CD4-positive, alpha-beta T cell treated with Interleukin-21 for 1 hour (primary cell): ENCODE data around the gene COPE.
"Not testable (repeated sequence)": the region's sequence is repeated elsewhere in the genome, so short reads cannot be mapped to it uniquely, and the experiment has no call there.

Experiments used
- DNase-seq: peaks from one replicate; pipeline ENCODE4 v3.0.0-alpha.2; 2020

COPE gene

DNA sequence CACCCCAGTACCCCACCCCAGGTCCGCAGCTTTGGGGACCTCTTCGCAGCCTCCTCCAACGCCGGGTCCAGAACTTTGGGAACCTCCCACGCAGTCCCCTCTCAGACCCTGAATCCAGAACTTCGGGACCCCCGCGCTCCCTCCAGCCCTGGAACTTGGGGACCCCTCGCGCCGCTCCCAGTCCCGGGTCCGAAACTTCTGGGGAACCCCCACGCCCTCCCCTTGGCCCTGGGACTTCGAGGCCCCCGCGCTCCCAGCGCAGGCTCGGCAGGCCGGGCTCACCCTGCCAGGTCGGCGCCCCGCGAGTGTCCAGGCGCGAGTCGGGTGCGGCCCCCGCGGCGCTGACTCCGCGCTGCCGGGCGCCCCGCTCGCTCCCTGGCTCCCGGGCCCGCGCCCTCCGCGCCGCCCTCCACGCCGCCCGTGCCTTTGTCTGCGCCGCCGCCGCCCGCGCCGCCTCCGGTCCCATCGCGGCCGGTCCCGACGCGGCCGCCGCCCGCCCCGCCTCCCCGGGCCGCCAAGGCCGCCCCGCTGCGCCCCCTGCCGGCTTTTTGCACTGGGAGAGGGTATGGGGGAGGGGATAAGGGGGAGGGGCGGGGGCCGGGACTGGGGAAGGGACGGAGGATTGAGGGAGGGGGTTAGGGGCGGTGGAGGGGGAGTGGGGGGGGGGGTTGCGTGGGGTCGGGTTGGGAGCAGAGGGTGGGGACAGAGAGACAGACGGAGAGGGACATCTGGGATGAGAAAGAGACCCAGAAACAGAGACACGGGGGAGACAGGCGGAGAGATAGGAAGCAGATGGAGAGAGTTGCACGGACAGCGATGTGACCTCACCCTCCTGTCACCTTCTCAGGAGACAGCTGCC, 21.8 kb upstream of the COPE start, which contains the start of gene HOMER3:
Gene HOMER3 (minus strand): TSS at position 449 of the 859 bp plus-strand sequence. CDS start 2,235 bp downstream, outside the sequence.
- peak; percentile 78 for DNase-seq

GRCh38 chr19:18939922-18940768, 21.0 kb upstream of the COPE start:
- DNase-seq: no peak

- DNase-seq: no peak
Measured at GRCh38 chr19:18939163-18939562, 20.0 kb upstream of the COPE start.

GRCh38 chr19:18933297-18933696, 14.1 kb upstream of the COPE start:
- DNase-seq: no peak

DNA sequence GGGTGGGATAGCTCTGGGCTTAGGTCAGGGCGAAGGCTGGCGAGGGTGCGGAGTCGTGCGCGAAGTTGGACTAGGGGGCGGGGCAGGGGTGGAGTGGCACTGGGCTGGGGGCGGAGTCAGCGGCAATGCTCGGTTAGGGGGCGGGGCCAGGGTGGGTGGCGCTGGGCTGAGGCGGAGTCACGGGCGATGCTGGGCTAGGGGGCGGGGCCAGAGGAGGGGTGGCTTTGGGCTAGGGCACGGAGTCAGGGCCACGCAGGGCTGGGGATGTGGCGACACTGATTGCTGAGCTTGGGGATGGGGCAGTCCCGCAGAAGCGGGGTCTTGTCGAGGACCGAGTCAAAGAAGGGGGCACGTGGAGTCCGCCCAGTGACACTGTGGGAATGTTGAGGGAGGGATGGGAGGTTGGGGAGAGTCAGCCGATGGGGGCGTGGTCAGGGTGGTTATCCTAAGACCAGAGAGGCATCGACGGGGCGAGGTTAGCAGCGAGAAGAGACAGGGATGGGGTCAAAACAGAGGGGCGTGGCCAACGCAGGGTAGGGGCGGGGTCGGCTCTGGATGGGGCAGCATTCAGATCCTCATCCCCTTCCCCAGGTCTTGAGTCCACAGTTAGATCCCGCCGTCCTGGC, 13.1 kb upstream of the COPE start:
- peak; percentile 84 for DNase-seq

GRCh38 chr19:18931316-18932162, 12.4 kb upstream of the COPE start:
- DNase-seq: no peak

- DNase-seq: no peak
Measured at GRCh38 chr19:18929311-18929710, 10.1 kb upstream of the COPE start.

DNA sequence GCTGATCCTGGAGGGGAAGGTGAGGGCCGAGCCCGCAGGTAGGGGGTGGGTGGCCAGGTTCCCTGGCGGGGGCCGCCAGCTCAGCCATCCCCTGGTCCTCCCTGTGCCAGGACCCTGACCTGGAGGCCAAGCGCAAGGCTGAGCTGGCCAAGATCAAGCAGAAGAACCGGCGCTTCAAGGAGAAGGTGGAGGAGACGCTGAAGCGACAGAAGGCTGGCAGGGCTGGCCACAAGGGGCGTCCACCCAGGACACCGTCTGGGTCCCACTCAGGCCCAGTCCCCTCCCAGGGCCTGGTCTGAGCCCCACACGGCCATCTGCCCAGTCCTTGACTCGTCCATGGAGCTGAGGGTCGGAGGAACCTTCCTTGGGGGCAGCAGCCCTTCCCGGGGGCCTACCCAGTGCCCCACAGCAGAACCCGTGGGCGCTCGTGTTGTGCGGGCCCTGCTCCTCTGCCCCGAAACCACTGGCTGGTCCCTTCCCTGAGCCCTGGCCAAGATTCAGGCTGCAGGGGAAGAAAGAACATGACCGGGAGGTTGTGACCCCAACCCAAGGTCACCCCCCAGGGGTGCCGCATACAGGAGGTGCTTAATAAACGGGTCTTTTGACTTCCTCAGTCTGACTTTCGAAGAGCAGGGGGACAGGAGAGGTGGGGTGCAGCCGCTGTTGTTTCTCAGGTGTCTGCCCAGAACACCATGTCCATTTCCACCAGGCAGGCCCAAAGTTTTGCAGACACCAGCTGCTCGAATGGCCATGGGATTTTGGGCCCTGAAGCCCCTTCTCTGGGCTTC, 9.0 kb upstream of the COPE start:
- no peak for DNase-seq

DNA sequence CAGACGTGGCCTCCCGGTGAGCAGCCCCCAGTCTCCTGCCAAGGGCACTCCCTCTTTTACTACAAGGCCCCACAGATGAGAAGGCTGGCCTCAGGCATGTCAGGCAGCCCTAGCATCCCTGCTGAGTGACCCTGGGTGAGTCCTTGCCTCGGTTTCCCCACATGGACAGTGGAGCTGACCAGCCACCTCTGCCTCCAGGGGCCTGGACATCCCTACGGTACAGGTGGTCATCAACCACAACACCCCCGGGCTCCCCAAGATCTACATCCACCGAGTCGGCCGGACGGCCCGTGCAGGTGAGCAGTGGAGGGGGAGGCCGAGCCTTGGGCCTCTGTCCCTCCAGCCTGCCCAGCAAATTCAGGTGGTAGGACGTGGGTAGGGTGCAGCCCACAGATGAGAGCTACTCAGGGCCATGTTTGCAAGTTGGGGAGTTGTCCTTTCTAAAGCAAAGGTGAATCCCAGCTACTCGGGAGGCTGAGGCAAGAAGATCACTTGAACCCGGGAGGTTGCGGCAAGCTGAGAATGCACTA, 5.6 kb upstream of the COPE start:
- no peak for DNase-seq

GRCh38 chr19:18922228-18922985, 3.2 kb upstream of the COPE start:
- no peak for DNase-seq

DNA sequence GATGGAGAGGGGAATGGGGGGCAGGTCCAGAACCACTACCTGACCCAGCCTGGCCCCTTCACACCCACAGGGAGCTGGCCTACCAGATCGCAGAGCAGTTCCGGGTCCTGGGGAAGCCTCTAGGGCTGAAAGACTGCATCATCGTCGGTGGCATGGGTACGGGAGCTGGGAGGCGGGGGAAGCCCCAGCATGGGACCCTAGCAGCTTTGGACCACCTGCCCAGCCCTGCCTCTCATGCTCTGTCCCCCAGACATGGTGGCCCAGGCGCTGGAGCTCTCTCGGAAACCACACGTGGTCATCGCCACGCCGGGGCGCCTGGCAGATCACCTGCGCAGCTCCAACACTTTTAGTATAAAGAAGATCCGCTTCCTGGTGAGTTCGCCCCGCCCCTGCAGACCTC, 2.4 kb upstream of the COPE start:
- no peak for DNase-seq

DNA sequence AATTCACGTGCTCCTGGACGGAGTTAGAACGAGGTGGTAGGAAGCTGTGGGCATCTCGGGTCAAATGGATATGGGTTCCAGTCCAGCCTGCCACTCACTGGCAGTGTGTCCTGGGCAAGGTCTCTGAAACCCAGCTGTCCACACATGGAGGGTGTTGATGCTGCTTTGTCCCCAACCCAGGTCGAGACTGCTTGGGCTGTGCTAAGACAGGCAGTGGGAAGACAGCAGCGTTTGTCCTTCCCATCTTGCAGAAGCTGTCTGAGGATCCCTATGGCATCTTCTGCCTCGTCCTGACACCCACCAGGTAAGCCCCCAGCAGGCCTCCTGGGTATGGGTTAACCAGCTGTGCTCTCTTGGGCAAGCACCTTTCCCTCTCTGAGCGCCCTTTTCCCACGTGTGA, 1.2 kb upstream of the COPE start:
- DNase-seq: no peak

DNA sequence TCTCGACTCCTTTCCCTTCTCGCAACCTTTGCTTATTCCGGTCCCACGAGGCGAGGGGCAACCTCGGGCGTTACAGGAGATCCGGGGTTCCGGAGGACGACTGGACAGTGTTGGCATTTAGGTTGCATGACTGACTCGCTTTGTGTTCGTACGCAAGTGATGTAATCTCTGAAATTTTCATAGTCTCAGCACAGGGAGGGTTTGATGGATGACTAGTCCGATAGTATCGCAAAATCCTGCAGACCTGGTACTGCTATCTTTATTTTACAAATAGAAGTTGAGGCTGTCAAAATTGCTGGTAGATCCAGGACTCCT, 670 bp upstream of the COPE start:
- DNase-seq: no peak

DNA sequence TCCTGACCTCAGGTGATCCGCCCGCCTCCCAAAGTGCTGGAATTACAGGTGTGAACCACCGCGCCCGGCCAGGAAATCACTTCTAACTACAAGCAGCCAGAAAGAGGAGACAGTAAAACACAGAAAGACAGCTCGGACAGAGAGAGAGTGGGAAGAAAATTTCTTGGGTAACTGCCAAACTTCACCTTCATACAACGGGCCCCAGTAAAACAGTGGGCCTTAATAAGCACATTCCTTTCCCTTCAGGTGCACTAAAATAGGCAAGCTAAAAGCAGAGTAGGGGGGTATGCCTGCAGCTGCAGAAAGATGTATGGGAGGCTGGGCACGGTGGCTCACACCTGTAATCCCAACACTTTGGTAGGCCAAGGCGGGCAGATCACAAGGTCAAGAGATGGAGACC, 1.6 kb downstream of the COPE start:
- not testable (repeated sequence) for DNase-seq

DNA sequence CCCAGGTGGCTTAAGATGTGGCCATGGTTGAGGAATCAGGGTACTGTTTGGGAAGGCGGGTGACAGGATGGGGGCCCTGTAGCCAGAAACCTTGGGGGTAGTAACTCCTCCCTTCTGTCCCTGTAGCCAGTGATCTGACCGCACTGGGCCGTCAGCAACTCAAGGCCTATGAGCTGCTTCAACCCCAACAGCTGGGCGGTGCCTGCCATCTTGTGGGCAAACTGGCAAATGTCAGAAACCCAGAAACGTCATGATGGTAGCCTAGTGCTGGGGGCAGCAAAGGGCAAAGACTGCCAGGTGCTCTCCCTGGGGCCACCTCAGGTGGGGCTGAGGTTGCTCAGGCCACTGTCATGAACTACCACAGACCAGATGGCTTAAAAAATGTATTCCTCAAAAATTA, 3.5 kb downstream of the COPE start:
- DNase-seq: peak; percentile 46

GRCh38 chr19:18913466-18913865, 5.7 kb downstream of the COPE start:
- no peak for DNase-seq

- no peak for DNase-seq
Measured at GRCh38 chr19:18912933-18913332, 6.3 kb downstream of the COPE start.

GRCh38 chr19:18910801-18911436, 8.3 kb downstream of the COPE start:
- DNase-seq: no peak

- no peak for DNase-seq
Measured at GRCh38 chr19:18910010-18910409, 9.2 kb downstream of the COPE start.

DNA sequence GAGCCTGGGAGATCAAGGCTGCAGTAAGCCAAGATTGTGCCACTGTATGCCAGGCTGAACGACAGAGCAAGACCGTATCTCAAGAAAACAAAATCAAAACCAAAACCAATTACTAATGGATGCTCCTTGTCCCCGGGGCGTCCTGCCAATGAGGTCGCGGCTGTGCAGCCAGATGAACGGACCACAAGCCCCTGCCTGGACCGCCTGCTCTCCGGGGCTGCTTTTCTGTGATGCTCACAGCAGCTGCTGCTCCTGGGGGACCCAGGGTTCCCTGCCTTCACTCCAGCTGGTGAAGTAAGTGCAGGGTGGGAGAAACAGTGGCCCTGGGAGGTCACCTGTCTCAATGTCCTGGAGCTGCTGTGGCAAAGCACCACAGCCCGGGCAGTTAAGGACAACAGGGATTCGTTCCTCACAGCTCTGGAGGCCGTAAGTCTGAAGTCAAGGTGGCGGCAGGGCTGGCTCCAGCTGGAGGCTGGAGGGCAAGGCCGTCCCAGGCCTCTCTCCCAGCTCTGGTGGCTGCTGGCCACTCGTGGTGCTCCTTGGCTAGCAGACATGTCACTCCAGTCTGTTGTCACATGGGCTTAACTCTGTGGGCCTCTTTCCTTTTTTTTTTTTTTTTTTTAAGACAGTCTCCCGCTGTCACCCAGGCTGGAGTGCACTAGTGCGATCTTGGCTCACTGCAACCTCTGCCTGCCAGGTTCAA, 10.1 kb downstream of the COPE start:
- DNase-seq: no peak
